NCI-H2107 (cell line): Measurements from ENCODE around the gene FCGR2B.
"Not testable (repeated sequence)": the region's sequence is repeated elsewhere in the genome, so short reads cannot be mapped to it uniquely, and the experiment has no call there.

ENCODE experiments used
- DNase-seq: peaks from one replicate; lab custom pipeline; 2025; lab: John Stamatoyannopoulos, UW

Gene FCGR2B

DNA sequence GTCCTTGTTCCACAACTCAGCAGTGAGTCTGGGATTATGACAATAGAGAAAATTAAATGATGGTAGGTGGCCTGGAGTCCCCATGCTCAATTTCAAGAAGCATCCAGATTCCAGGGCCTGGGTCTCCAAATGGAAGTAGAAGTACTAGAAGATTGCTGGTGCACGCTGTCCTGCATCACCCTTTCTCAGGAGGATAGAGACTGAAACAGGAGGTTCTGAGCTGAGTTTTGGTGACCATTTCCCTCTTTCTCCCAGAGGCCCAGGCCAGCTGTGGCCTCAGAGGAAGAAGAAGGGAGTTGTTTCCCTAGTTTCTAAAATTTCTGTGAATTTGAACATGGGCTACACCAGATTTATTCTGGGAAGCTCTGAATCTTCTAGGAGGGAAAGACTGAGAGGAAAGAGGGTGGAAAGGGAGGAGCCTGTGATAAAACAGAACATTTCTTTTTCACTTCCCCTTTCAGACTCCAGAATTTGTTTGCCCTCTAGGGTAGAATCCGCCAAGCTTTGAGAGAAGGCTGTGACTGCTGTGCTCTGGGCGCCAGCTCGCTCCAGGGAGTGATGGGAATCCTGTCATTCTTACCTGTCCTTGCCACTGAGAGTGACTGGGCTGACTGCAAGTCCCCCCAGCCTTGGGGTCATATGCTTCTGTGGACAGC lies at the start of gene FCGR2B:
FCGR2B (plus strand) TSS at position 460 of the 656 bp plus-strand sequence; CDS start at position 559, 99 bp downstream.
- DNase-seq = not testable (repeated sequence)

DNA sequence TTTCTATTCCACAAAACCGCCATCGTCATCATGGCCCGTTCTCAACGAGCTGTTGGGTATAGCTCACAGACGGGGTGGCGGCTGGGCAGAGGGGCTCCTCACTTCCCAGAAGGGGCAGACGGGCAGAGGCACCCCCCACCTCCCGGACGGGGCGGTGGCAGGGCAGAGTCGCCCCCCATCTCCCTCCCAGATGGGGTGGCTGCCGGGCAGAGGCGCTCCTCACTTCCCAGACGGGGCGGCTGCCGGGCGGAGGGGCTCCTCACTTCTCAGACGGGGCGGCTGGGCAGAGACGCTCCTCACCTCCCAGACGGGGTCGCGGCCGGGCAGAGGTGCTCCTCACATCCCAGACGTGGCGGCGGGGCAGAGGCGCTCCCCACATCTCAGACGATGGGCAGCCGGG lies 46.5 kb upstream of the FCGR2B start:
- DNase-seq = not testable (repeated sequence)

DNA sequence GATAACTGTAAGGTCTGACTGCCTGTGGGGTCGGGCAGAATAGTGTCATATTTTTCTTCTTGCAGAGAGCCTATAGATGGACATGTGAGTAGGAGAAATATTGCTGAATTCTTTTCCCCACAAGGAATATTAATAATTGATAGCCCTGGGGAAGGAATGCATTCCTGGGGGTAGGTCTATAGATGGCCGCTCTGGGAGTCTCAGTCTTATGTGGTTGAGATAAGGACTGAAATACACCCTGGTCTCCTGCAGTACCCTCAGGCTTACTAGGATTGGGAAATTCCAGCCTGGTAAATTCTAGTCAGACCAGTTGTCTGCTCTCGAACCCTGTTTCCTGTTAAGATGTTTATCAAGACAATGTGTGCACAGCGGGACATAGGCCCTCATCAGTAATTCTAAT lies 44.4 kb upstream of the FCGR2B start:
- not testable (repeated sequence) for DNase-seq

DNA sequence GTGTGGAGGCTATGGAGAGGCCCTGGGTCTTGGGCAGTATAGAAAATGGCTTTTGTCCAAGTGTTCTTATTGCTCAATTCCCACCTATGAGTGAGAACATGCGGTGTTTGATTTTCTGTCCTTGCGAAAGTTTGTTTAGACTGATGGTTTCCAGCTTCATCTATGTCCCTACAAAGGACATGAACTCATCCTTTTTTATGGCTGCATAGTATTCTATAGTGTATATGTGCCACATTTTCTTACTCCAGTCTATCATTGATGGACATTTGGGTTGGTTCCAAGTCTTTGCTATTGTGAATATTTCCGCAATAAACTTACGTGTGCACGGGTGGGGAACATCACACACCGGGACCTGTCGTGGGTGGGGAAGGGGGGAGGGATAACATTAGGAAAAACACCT lies 42.5 kb upstream of the FCGR2B start:
- not testable (repeated sequence) for DNase-seq

DNA sequence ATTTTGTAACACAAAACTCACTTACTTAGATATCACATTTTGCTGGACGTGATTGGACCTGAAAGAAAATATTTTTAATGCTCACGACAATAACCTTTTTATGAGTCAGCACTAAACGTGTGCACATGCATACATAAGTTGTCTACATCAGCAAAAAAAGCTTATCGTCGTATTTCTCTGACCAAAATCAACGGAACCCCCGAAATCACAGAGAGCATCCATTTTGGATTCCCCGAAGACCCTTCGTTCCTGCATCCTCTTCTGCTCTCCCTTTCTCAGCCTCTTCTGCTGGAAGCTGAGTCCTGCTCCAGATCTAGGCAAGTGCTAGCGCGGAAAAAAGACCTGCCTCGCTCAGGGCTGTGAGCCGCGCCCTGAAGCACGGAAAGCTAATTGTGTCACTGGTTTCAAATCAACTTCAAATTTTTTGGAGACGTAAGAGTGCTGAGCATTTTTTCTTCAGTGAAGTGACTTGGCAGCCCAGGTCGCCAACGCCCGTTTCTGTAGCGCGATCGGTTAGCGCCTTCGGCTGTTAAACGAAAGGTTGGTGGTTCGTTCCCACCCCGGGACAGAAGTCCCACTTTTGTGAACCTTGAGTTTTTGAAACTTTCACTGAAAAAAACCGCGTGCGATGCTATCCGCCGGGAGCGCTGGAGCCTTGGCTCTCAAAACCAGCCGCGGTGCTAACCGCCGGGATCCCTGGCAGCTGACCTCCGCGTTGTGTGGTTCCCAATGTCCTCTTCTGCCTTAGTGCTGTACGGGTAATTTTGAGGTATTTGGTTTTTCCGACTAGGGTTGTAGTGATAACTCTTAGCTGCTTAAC lies 41.6 kb upstream of the FCGR2B start:
- not testable (repeated sequence) for DNase-seq

DNA sequence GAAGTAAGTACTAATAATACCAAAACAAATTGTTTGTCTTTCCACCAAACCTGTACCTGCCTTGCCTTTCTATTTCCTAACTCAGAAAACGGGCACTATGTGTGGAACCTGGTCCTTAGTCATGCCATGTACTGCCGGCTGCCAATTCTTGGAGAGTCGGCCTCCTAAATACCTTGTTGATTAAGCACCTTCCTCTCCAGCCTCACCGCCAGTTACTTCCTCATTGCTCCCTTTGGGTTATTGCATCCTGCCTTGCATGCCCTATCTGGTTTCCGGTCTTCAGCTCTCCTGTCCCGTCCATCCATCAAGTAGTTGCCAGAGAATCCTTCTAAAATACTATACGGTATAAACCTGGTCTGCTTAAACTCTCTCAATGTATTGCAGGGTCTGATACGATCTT lies 40.9 kb upstream of the FCGR2B start:
- DNase-seq = not testable (repeated sequence)

DNA sequence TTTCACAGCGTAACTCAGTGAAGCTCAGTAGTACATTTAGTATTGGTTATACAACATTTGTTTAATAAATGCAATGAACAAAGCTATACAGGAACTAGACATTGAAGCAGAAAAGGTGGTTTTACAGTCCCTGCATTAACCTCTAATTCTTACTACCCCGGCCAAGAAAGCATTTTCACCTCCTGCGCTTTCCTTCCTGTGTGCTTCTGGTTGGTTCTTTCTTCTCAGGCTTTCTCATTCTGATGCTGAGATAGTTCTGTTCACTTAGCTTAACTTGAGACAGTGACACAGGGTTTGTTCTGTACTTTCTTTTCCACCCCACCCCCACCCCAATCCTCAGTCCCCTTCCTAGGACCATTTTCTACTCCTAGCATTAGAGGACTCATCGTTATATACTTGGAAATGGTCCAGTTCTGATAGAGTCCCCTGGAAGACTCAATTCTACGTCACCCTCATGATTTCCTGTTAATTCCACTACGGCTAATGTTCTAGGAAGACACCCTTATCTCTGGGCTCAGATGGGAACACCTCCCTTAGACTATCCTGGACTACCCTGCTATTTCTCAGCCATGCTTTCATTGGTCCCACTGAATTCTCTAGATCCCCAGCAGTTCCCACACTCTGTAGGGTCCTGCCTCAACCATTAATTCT lies 39.4 kb upstream of the FCGR2B start:
- DNase-seq = not testable (repeated sequence)

DNA sequence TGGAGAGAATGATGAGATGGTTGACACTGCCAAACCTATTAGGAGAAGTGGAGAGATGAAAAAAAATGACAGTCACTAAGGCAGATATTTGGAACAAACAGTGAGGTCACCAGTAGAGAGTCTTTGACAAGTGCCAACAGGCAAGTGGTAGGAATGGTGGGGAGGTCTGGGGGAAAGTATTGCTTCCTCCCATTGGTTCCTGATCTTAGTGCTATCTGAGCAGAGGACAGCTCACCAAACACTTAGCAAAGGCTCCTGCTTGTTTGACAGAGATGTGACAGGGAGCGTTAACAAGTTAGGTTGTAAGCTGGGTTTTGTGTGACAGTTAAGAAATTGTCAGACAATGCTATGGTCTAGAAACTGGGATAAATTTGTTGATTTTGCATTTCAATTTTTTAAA lies 38.3 kb upstream of the FCGR2B start:
- DNase-seq = not testable (repeated sequence)

DNA sequence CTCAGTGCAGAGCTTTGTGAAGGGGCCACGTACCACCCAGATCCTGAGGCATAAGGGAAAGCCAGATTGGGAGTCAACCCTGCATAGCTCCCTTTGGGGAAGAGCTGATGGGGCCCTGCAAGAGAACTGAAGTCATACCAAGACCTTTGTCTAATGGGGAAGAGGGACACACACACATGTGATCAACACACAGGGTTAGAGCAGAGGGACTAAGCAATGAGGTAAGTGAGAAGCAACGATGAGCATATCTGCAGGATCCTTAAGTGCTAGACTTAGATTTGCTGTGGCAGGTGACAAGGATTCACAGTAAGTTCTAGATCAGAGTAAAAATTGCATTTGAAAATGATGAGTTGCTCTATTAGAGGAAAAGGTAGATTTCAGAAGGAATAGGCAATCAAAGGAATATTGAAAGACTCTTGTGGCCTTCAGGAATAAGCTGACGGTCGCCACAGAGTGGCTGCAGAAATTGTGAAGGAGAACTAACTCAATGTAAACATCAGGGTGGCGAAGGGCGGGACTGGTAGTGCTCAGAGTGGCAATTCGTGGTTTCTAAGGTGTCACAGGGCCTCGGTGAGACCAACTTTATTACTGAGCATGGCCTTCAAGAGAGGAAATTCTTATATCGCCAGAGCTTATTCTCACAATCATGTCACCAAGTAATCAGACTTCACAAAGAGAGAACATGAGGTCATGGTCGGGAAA lies 36.3 kb upstream of the FCGR2B start:
- DNase-seq = not testable (repeated sequence)

DNA sequence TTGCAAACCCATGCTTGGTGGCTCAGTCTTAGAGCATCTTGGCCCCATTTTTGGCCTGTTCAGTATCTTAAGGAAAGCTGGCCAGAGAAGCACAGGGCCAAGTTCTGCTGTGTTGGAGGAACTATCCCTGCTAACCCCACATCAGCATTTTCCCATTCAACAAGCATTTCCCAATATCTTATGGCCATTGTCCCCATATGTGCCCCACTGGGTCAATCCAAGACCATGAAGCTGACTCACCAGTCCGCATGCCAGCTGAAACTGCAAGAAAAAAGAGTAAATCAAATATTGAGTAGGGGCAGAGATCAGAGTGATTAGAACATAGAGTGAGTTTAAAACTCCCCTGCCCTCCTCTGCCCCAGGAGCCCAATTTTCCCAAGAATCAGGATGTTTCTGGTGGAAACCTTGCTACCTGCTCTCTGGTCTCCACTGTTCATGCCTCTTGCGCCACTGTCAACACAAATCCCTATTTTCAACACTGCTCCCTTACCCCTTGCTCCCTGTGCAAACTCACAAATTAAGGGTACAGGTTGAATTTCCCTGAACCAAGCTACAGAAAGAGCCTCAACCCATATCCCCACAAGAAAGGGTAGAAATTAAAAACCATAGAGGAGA lies 32.7 kb upstream of the FCGR2B start:
- not testable (repeated sequence) for DNase-seq

DNA sequence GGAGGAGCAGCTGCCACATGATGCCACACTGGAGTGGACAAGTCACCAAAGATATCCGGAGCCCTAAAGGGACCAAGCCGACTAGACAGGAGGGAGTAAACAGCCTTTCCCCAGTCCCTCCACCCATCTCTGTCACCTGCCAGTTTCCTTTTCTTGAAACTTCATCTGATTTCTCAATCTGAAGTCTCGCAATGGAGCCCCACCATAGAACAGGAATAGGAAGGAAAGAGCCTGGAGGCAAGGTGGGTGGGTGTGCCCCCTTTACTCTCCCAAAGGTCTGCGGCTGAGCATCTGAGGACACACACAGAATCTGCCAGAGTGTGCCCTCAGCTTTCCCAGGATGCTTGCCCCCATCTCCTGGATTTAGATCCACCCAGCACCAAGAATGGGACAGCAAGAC lies 31.9 kb upstream of the FCGR2B start, which contains the start of gene FCGR3B:
FCGR3B (minus strand) TSS at position 101 of the 400 bp plus-strand sequence; CDS start at position 19, 82 bp downstream.
- DNase-seq = no peak

DNA sequence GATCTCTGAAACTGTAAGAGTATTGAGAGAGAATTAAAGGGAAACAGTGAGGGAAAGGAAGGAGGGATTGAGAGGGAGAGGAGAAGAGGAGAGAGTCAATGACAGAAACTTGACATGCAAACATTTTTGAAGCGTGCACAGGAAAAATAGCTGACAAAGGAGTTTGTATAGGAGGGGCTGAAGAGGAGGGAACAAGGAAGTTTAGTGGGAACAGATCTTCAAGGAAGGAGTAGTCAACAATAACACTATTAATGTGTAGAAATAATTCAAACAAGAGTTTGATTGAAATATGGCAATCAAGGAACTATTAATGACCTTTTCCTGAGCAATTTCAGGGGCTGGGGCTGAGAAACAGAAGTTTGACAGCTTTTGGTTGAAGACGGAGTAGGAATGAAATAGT lies 27.9 kb upstream of the FCGR2B start:
- not testable (repeated sequence) for DNase-seq

DNA sequence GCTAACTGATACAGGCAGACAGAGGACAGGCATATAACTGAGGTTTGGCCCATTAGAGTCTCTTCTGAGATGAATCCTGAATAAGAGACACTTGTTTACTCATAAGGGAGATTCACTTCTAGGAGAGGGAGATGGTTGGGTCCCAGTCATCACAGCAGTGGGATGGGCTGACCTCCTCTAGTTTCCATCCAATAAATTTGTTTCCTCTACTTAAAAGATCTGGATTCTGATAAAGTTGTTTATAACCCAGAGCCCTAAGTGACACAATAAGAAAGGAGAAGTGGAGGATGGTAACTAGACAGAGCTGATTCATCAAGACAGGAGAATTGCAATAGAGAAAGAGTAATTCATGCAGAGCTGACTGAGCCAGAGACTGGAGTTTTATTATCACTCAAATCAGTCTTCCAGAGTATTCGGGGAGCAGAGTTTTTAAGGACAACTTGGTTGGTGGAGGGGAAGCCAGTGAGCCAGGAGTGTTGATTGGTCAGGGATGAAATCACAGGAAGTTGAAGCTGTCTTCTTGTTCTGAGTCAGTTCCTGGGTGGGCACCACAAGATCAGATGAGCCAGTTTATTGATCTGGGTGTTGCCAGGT lies 26.7 kb upstream of the FCGR2B start:
- not testable (repeated sequence) for DNase-seq

DNA sequence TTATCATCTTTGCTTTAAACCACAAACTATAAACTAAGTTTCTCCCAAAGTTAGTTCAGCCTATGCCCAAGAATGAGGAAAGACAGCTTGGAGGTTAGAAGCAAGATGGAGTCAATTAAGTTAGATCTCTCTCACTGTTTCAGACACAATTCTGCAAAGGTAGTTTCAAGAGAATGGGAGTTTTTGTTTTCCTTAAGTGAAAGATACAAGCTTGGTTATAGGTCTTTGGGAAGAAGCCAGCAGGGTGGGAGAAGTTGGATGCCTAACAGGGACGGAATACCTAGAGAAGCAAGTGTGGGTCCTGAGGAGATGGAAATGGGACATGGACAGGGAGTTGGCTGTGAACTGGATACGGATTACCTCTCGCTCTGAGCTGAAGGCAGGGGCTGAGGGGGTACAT lies 26.0 kb upstream of the FCGR2B start:
- not testable (repeated sequence) for DNase-seq

DNA sequence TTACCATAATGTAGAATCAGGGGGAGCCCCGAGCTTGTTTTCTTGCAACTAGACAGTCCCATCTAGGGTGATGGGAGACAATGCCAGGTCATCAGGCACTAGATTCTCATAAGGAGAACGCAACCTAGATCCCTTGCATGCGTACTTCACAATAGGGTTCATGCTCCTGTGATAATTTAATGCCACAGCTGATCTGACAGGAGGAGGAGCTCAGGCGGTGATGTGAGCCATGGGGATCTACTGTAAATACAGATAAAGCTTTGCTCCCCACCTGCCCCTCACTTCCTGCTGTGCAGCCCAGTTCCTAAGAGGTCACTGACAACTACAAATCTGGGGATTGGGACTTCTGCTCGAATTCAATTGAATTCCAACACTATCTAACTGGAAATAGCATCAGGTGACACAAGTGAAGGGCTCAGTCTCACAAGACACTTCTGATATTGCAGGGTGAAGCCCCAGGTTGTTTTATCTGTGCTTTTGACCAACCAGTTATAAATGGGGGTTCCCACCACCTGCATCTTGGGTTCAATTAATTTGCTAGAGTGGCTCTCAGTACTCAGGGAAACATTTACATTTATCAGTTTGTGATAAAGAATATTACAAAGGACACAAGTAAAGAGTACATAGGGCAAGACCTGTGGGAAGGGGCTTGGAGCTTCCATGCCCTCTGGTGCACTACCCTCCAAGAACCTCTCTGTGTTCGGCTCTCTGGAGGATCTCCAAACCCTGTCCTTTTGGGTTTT lies 24.5 kb upstream of the FCGR2B start:
- not testable (repeated sequence) for DNase-seq

DNA sequence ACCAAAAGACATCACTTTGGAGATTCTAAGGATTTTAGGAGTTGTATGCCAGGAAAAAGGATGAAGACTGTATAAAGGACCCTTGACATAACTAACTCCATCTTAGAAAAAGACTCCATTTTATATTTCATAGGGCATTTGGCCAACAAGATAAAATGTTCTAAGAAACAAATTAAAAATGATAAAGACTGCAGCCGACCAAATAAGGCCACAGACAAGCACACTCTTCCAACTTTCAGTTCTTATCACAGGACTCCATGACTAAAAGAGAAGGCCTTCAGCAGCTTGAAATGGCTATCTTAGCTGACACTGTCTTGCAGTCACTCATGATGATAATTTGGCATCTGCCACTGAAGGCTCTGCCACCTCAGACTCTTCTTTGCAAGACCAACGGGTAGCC lies 23.7 kb upstream of the FCGR2B start:
- DNase-seq = not testable (repeated sequence)

DNA sequence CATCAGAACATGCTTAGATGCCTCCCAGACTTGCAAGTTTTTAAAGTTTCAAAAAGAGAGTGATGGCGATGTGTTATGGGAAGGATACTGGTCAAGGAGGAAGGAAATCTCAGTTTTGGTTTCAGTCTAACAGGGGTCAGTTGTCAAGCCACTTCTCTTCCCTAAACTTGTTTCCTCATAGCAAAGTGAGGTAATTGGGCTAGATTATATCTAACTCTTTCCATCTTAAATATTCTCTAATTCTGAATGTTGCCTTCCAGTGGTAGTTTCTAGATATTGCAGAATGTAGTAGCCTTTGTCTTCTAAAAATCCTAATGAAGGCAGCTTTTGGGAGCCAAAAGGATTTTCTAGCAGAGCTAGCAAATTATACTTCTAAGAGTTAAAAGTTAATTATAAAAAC lies 20.2 kb upstream of the FCGR2B start:
- not testable (repeated sequence) for DNase-seq

DNA sequence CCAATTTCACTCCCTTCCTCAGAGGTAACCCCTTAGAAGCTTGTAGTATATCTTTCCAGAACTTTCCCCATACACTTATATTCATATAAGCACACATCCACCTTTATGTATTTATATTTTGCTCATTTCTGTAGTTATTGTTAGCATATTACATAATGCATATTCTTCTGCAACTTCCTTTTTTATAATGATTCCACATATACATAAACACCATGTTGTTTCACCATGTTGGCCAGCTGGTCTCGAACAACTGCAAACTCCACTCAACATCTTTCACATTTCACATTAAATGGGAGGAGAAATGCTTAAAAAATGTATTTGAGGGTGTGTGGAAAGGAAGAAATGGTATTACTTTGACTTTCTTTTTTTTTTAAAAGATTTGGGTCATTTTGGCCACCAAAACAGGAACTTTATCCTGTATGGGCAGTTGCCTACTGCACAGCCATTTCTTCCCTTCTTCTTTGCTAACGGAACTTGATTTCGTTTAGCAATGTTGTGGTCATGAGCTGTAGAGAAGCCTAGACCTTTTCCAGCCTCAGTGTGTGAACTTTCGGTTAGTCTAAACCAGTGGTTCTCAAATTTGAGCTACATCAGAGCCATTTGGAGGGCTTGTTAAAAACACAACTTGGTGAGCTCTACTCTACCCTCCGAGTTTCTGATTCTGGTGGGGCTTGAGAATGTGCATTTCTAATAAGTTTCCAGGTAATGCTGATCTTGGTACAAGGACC lies 19.3 kb upstream of the FCGR2B start:
- not testable (repeated sequence) for DNase-seq

DNA sequence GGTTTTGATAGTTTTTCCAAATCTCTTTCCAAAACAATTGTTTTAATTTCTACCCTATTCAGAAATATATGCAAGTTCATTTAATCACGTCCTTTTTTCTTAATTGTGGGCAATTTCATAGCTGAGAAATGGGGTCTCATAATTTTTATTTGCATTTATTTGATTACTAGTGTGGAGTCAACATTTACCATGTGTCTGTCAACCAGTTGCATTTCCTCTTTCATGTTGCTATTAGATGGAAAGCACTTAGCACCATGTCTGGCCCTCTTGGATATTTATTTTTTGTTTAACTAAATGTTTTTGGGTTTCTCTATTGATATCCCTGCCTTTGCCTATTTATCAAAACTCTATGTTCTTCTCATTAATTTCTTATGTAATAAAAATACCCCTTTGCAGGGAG lies 18.1 kb upstream of the FCGR2B start:
- not testable (repeated sequence) for DNase-seq
